GM12801 (cell line): Measurements from ENCODE around the gene CAAP1.

Experiments
- CTCF ChIP-seq: IDR thresholded peaks from one replicate; pipeline ENCODE4 v1.5.1; 2011; ENCODE audit warnings: control low read depth; ENCODE audit not compliant: insufficient read length; ENCODE audit errors: extremely low read depth

Gene CAAP1, protein sequence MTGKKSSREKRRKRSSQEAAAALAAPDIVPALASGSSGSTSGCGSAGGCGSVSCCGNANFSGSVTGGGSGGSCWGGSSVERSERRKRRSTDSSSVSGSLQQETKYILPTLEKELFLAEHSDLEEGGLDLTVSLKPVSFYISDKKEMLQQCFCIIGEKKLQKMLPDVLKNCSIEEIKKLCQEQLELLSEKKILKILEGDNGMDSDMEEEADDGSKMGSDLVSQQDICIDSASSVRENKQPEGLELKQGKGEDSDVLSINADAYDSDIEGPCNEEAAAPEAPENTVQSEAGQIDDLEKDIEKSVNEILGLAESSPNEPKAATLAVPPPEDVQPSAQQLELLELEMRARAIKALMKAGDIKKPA

GRCh38 chr9:26892251-26893029, at the start of gene CAAP1:
TSS of gene CAAP1 (minus strand) at chr9:26892802. CDS start at chr9:26892715, 87 bp downstream.
- no peak for TF ChIP-seq CTCF

- TF ChIP-seq CTCF: no peak
Measured at GRCh38 chr9:26940779-26941178, 48.2 kb upstream of the CAAP1 start.

GRCh38 chr9:26939955-26940711, 47.5 kb upstream of the CAAP1 start:
- no peak for TF ChIP-seq CTCF

- TF ChIP-seq CTCF: no peak
Measured at GRCh38 chr9:26937816-26938371, 45.3 kb upstream of the CAAP1 start.

GRCh38 chr9:26935847-26936246, 43.2 kb upstream of the CAAP1 start:
- TF ChIP-seq CTCF: no peak

DNA sequence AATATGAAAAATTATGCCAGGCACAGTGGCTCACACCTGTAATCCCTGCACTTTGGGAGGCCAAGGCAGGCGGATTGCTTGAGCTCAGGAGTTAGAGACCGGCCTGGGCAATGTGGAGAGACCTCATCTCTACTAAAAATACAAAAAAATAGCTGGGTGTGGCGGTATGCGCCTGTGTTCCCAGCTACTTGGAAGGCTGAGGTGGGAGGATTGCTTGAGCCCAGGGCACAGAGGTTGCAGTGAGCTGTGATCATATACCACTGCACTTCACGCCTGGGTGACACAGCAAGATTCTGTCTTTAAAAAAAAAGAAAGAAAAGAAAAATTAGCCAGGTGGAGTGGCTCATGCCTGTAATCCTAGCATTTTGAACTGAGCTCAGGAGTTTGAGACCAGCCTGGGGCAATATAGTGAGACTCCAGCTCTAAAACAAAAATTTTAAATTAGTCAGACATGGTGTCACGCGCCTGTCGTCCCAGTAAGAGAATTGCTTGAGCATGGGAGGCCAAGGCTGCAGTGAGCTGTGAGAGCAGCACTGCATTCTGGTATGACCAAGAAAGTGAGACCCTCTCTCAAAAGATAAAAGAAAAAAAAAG, 36.4 kb upstream of the CAAP1 start:
- no peak for TF ChIP-seq CTCF
